IMR-90 (cell line): ENCODE results near the gene FDCSP. TPM values are rescaled to one million over a fixed set of nuclear protein-coding genes. Genes with fewer than 3 reads are reported as not detected.

Experiments used
- ATAC-seq: fragments of 200-7000 bp; cut with Tn5 transposase; 2 replicates; pipeline ENCODE4 v1.9.1; 2020; ENCODE audit warnings: low read depth, mild to moderate bottlenecking, moderate library complexity
- BruUV-seq: library from RNA; stranded (reverse); fragments of 400-500 nt; replicated peaks from 2 replicates; lab custom pipeline; 2021; lab: Mats Ljungman, UMichigan
- CTCF ChIA-PET: fragments of 300-600 bp; formaldehyde crosslinking; extraction: SDS; loops from one replicate; lab custom pipeline; 2021; ENCODE audit warnings: antibody characterized with exemption; lab: Yijun Ruan, JAX
- POLR2A ChIA-PET: fragments of 300-600 bp; sonication (Branson Sonifier 250); formaldehyde crosslinking; loops from one replicate; lab custom pipeline; 2022; ENCODE audit warnings: antibody characterized with exemption; ENCODE audit not compliant: unreplicated experiment; lab: Charles Lee
- DNase-seq: peaks from one replicate; pipeline ENCODE4 v3.0.0; 2013
- H2AFZ ChIP-seq: replicated peaks from 2 replicates; pipeline ENCODE3; 2013; ENCODE audit warnings: low read length, mild to moderate bottlenecking; ENCODE audit not compliant: poor library complexity
- H2AK5ac ChIP-seq: 2 replicates; pipeline ENCODE4 v1.6.1; 2013; ENCODE audit warnings: low read depth, low read length, inconsistent platforms
- H2AK9ac ChIP-seq: replicated peaks from 2 replicates; pipeline ENCODE3; 2013; ENCODE audit warnings: mild to moderate bottlenecking, low read depth, low read length, moderate library complexity; ENCODE audit not compliant: poor library complexity
- H2BK120ac ChIP-seq: 2 replicates; pipeline ENCODE4 v1.6.1; 2013; ENCODE audit warnings: low read depth, low read length, inconsistent platforms
- H2BK15ac ChIP-seq: 3 replicates; pipeline ENCODE4 v1.6.1; 2013; ENCODE audit warnings: low read depth, low read length, inconsistent platforms
- H2BK20ac ChIP-seq: 2 replicates; pipeline ENCODE4 v1.6.1; 2013; ENCODE audit warnings: low read depth, mild to moderate bottlenecking, inconsistent platforms, low read length, moderate library complexity
- H2BK5ac ChIP-seq: 2 replicates; pipeline ENCODE4 v1.6.1; 2013; ENCODE audit warnings: mild to moderate bottlenecking, low read depth, low read length, inconsistent platforms; ENCODE audit not compliant: poor library complexity, severe bottlenecking
- H3K14ac ChIP-seq: replicated peaks from 2 replicates; pipeline ENCODE4 v1.6.1; 2013; ENCODE audit warnings: low read depth, low read length, inconsistent platforms
- H3K18ac ChIP-seq: 2 replicates; pipeline ENCODE4 v1.6.1; 2013; ENCODE audit warnings: low read depth, low read length, control low read depth
- H3K23ac ChIP-seq: 2 replicates; pipeline ENCODE4 v1.6.1; 2013; ENCODE audit warnings: low read depth, low read length, inconsistent platforms
- H3K27ac ChIP-seq: 2 replicates; pipeline ENCODE4 v1.5.1; 2013; ENCODE audit warnings: mild to moderate bottlenecking, control low read depth, low read length; ENCODE audit not compliant: insufficient read depth
- H3K27me3 ChIP-seq: 2 replicates; pipeline ENCODE4 v1.6.1; 2013; ENCODE audit warnings: low read length; ENCODE audit not compliant: control insufficient read depth, insufficient read depth
- H3K36me3 ChIP-seq: 2 replicates; pipeline ENCODE4 v1.6.1; 2013; ENCODE audit warnings: low read length, mixed read lengths; ENCODE audit not compliant: control insufficient read depth, insufficient read depth
- H3K4ac ChIP-seq: 2 replicates; pipeline ENCODE4 v1.6.1; 2013; ENCODE audit warnings: low read depth, low read length, inconsistent platforms
- H3K4me1 ChIP-seq: 2 replicates; pipeline ENCODE4 v1.6.1; 2013; ENCODE audit warnings: low read length, mixed read lengths; ENCODE audit not compliant: control insufficient read depth, insufficient read depth
- H3K4me2 ChIP-seq: 2 replicates; pipeline ENCODE4 v1.6.1; 2013; ENCODE audit warnings: low read depth, mild to moderate bottlenecking, control low read depth, low read length, moderate library complexity
- H3K4me3 ChIP-seq: 2 replicates; pipeline ENCODE4 v1.5.1; 2013; ENCODE audit warnings: low read depth, mild to moderate bottlenecking, control low read depth, low read length, moderate library complexity; ENCODE audit not compliant: insufficient read depth
- H3K56ac ChIP-seq: 2 replicates; pipeline ENCODE4 v1.6.1; 2013; ENCODE audit warnings: low read length, inconsistent platforms; ENCODE audit not compliant: insufficient read depth; ENCODE audit errors: extremely low read depth
- H3K79me1 ChIP-seq, 2 experiments: 2 replicates each; pipeline ENCODE4 v1.6.1; 2013; ENCODE audit warnings: low read length in 2 of 2, inconsistent platforms in 1 of 2, low read depth in 1 of 2
- H3K9ac ChIP-seq: 2 replicates; pipeline ENCODE4 v1.6.1; 2013; ENCODE audit warnings: low read depth, low read length, control low read depth
- H3K9me1 ChIP-seq: 2 replicates; pipeline ENCODE4 v1.6.1; 2013; ENCODE audit warnings: low read length, inconsistent platforms; ENCODE audit not compliant: insufficient read depth
- H3K9me3 ChIP-seq: 2 replicates; pipeline ENCODE4 v1.6.1; 2013; ENCODE audit warnings: low read length; ENCODE audit not compliant: control insufficient read depth, insufficient read depth
- H4K20me1 ChIP-seq: 2 replicates; pipeline ENCODE4 v1.6.1; 2013; ENCODE audit warnings: low read length, inconsistent platforms; ENCODE audit not compliant: insufficient read depth
- H4K5ac ChIP-seq: 2 replicates; pipeline ENCODE4 v1.6.1; 2013; ENCODE audit warnings: mild to moderate bottlenecking, low read depth, low read length, control low read depth
- H4K8ac ChIP-seq, 2 experiments: 2 replicates each; pipeline ENCODE4 v1.6.1; 2013; ENCODE audit warnings: low read depth in 2 of 2, low read length in 2 of 2, control low read depth in 1 of 2, inconsistent platforms in 1 of 2
- H4K91ac ChIP-seq: 2 replicates; pipeline ENCODE4 v1.6.1; 2013; ENCODE audit warnings: low read depth, low read length, inconsistent platforms; ENCODE audit not compliant: insufficient read depth
- CEBPB ChIP-seq: IDR thresholded peaks from 2 replicates; pipeline ENCODE4 v1.6.1; 2012; ENCODE audit warnings: low read depth, low read length, improper control_type of control experiment
- CHD1 ChIP-seq: IDR thresholded peaks from 2 replicates; pipeline ENCODE4 v1.6.1; 2012; ENCODE audit warnings: low read depth, low read length, improper control_type of control experiment
- MAZ ChIP-seq: IDR thresholded peaks from 2 replicates; pipeline ENCODE4 v1.6.1; 2012; ENCODE audit warnings: low read depth, mild to moderate bottlenecking, low read length, improper control_type of control experiment, moderate library complexity, borderline replicate concordance
- POLR2A ChIP-seq: IDR thresholded peaks from 2 replicates; pipeline ENCODE4 v1.6.1; 2012; ENCODE audit warnings: mild to moderate bottlenecking, low read depth, low read length
- RAD21 ChIP-seq: IDR thresholded peaks from 2 replicates; pipeline ENCODE4 v1.6.1; 2012; ENCODE audit warnings: low read length, improper control_type of control experiment
- RCOR1 ChIP-seq: IDR thresholded peaks from 2 replicates; pipeline ENCODE4 v1.6.1; 2012; ENCODE audit warnings: mild to moderate bottlenecking, low read length, improper control_type of control experiment; ENCODE audit not compliant: insufficient replicate concordance
- RFX5 ChIP-seq: IDR thresholded peaks from 2 replicates; pipeline ENCODE4 v1.8.0; 2012; ENCODE audit warnings: low read depth, mild to moderate bottlenecking, low read length, moderate library complexity
- WGBS, 2 experiments: methylation state at CpG; one replicate each; pipeline versions ENCODE4 v1.1.5 to v1.1.7; 2013; ENCODE audit warnings: missing lambda C conversion rate in 2 of 2; ENCODE audit not compliant: insufficient read length in 1 of 2; ENCODE audit errors: extremely low coverage in 2 of 2; 5-methylcytosine and 5-hydroxymethylcytosine counted together
- dilution Hi-C: fragments of 300-500 bp; cut with HindIII; formaldehyde crosslinking; loops from one replicate; pipeline ENCODE4 v1.14.3; 2018; ENCODE audit warnings: low sequenced_read_pairs; ENCODE audit not compliant: unreplicated experiment
- in situ Hi-C: fragments of 300-500 bp; cut with MboI; formaldehyde crosslinking; loops from 3 replicates; pipeline ENCODE4 v1.14.3; 2019; ENCODE audit warnings: low sequenced_read_pairs, inconsistent platforms, mixed read lengths
- intact Hi-C: fragments of 100-400 bp; cut with micrococcal nuclease; formaldehyde crosslinking; loops from 2 replicates; pipeline ENCODE4 v1.10.0; 2022
- polyA plus RNA-seq, 3 experiments: library from polyadenylated mRNA; depleted of rRNA; stranded (reverse); fragments of >200 nt; gene quantifications; 2 replicates each; pipeline ENCODE4 v1.2.3, GENCODE V29; 2012; ENCODE audit warnings: low replicate concordance in 1 of 3
- total RNA-seq: library from RNA; depleted of rRNA; stranded (reverse); fragments of >200 nt; gene quantifications from 2 replicates; pipeline ENCODE4 v1.2.3, GENCODE V29; 2012
- TF ChIP-seq, protein P1 (sequence below): fragments of 150-350 bp; IDR thresholded peaks from 2 replicates; pipeline ENCODE4 v1.6.1; 2017; ENCODE audit warnings: mild to moderate bottlenecking, antibody characterized with exemption, low read length, low read depth

The FDCSP gene
- total and polyA plus RNA-seq, 2 of the 4 experiments (the other 2 are of a cell fraction), result not detected

DNA sequence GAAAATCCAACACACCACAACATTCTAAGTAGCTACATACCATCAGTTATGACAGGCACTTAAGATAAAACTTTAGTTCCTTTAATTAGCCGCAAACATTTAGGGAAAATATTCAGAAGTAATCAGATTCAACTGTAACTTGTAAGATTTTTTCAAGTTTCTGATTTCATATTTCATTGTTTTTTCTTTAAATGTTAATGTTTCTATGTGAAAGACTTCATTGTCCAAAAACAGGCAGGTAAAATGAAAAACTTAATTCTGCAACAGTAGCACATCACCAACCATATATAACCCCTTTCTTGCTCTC lies 42.0 kb upstream of the FDCSP start:
- Histone ChIP-seq H3K27me3 (no peaks in the 10 kb centered on the region), H3K9me1 (no peaks in the 10 kb centered on the region), H3K4me3 (no peak overlapping the region), H2AK5ac (no peak overlapping the region), H3K4me2 (no peak overlapping the region), H3K27ac (no peak overlapping the region), H3K4me1 (no peaks in the 10 kb centered on the region), H2AK9ac (no peak overlapping the region), H3K9me3 (no peaks in the 10 kb centered on the region), H3K4ac (no peak overlapping the region), H2BK5ac (no peak overlapping the region), H2BK15ac (no peak overlapping the region), H3K14ac (no peak overlapping the region), H3K79me1 (no peaks in the 10 kb centered on the region), H4K5ac (no peak overlapping the region), H2AFZ (no peak overlapping the region), H3K56ac (no peak overlapping the region), H2BK20ac (no peak overlapping the region), H3K9ac (no peak overlapping the region), H3K36me3 (no peaks in the 10 kb centered on the region), H4K91ac (no peak overlapping the region), H4K8ac (no peak overlapping the region), H4K20me1 (no peaks in the 10 kb centered on the region), H3K18ac (no peak overlapping the region), H2BK120ac (no peak overlapping the region), H3K23ac (no peak overlapping the region)
- ATAC-seq, result no peak
- POLR2A ChIA-PET, result no interaction called here
- intact Hi-C loops, result loop anchor here (1.0 to 5.0 kb wide), 4 partner anchors 287 to 497 kb away; no protein-coding TSS in a partner anchor
- no CpG with 5 or more reads among the region's 1 CpG for WGBS, 2 experiments
- TF ChIP-seq, protein P1, sequence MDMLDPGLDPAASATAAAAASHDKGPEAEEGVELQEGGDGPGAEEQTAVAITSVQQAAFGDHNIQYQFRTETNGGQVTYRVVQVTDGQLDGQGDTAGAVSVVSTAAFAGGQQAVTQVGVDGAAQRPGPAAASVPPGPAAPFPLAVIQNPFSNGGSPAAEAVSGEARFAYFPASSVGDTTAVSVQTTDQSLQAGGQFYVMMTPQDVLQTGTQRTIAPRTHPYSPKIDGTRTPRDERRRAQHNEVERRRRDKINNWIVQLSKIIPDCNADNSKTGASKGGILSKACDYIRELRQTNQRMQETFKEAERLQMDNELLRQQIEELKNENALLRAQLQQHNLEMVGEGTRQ, result no peak
- TF ChIP-seq RFX5, result no peak
- TF ChIP-seq MAZ, result no peak
- TF ChIP-seq RCOR1, result no peak
- TF ChIP-seq CEBPB, result no peak
- no peak for TF ChIP-seq CHD1
- TF ChIP-seq RAD21, result no peak
- no peak for TF ChIP-seq POLR2A
- BruUV-seq, result no TSS peak
- in situ Hi-C loops, result loop anchor here (10.0 kb wide), 1 partner anchor 499 kb away; no protein-coding TSS in a partner anchor
- dilution Hi-C loops, result no loop called here
- CTCF ChIA-PET, result interaction anchor here (1.0 to 1.2 kb wide), 3 partner anchors 10 to 97 kb away, joined by 3 to 15 read pairs (median 4); partner anchors contain the start of gene ODAM
- no peak for DNase-seq
